Left hindlimb (tissue), 1 donor: ENCODE results near the gene BORCS5.
A peak's percentile ranks its signal among the peaks of the same experiment; 100 is the strongest.
"Not testable (repeated sequence)": the region's sequence is repeated elsewhere in the genome, so short reads cannot be mapped to it uniquely, and the experiment has no call there.

Source experiments
- DNase-seq: peaks from one replicate; pipeline ENCODE4 v3.0.0-alpha.2; 2018

The BORCS5 gene

DNA sequence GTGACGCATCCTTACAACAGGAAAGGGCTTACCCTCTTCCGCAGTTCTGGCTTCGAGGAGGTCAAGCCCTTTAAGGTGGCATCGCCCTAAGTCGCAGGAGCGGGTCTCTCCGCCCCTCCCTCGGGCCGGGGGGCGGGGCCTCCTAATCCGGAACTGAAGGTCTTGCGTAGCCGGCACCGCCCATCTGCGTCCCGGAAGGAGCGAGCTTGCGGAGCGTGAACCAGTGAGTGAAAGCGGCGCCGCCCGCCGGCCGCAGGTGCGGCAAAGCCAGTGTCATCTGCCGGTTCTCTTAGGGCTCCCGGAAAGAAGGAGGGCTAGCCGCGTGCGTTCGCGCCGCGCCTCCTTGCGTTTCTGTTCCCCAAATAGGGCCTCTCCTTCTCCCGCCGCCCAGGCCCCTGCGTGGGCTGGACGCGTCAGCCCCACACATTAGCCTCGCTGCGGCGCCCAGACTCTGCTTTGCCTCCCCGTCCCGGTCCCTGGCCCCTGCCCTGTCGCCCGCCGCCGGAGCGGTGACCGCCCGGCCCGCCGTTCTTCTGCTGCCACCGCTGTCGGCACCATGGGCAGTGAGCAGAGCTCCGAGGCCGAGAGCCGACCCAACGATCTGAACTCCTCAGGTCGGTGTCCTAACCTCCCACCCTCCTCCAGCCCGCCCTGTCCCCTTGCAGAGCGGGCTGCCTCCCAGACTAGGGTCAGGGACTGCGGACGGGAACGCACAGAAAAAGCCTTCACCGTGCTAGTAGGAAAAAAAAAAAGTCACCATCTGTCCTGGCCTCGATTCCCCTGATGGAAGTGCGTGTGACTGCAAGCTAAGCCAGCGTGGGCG, at the start of gene BORCS5:
TSS of gene BORCS5 (plus strand) at position 183 of the 823 bp plus-strand sequence. CDS start at position 557, 374 bp downstream.
- DNase-seq, result peak; percentile 95

- DNase-seq, result not testable (repeated sequence)
Measured at GRCh38 chr12:12310695-12311094, 46.2 kb upstream of the BORCS5 start.

- DNase-seq, result no peak
Measured at GRCh38 chr12:12315838-12316237, 41.0 kb upstream of the BORCS5 start.

DNA sequence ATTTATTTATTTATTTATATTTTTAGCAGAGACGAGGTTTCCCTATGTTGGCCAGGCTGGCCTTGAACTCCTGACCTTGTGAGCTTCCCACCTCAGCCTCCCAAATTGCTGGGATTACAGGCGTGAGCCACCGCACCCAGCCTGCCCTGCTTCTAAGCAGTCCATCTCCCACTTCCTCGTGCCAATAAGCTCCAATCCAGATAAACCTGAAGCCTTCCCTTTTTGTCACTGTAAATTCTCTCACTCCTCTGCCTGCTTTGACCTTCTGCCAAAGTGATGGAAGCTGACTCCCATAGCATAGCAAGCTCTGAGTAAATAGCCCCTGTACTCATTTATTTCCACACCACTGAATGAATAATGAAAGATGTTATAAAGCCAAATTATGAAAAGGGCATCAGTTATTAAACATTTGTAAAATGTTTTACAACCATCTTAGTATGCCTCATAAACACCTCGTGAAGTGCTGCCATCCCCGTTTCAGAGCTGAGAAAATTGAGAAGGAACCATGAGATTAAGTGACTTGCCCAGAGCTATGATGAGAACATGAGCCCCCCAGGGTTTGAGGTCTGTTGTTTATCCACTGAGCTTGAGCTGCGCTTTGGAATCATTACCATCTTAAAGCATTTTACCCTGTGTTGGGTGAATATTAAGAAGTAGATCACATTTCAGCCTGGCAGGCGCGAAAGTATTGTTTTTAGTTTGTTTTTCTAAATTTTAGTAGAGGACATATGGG, 37.3 kb upstream of the BORCS5 start:
- DNase-seq, result peak; percentile 45

- no peak for DNase-seq
Measured at GRCh38 chr12:12323118-12323517, 33.8 kb upstream of the BORCS5 start.

DNA sequence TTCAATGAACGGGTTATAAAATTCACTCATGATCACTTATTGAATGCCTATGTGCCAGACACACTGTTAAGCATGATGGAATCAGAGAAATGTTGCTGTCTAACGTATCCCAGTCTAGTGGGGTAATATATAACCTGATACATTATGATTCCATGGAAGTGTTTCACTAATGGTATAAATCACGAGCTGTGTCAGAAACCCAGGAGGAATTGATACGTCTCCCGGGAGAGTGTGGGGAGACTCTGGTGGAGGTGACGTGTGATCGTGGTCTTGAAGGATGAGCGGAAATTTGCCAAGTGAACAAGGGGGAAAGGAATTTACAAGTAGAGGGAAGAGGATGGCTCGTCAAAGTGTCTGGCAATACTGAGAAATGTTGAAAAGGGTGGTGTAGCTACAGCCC, 33.3 kb upstream of the BORCS5 start:
- DNase-seq, result no peak

GRCh38 chr12:12326262-12326661, 30.6 kb upstream of the BORCS5 start:
- DNase-seq, result no peak

- DNase-seq, result no peak
Measured at GRCh38 chr12:12327802-12328201, 29.1 kb upstream of the BORCS5 start.

- no peak for DNase-seq
Measured at GRCh38 chr12:12331244-12331771, 25.6 kb upstream of the BORCS5 start.

DNA sequence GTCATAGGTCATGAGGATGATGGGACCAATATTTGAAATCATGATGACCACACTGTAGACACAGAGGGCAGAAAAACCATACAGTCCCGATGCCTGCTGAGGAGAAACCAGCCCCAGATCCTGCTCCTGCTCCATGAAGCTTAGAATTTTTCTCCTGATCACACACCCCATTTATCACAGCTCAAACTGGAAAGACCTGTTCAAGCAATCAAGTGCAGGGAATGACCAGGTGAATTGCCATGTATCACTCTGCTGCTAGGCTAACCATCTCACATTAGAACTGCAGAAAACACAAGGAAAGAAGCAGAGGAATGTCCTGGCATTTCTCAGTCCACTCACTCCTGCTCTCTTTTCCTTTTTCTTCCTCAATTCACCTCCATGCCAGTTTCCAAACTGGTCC, 25.0 kb upstream of the BORCS5 start:
- DNase-seq, result no peak

GRCh38 chr12:12333407-12334366, 23.2 kb upstream of the BORCS5 start:
- no peak for DNase-seq

- DNase-seq, result no peak
Measured at GRCh38 chr12:12334367-12335040, 22.4 kb upstream of the BORCS5 start.

DNA sequence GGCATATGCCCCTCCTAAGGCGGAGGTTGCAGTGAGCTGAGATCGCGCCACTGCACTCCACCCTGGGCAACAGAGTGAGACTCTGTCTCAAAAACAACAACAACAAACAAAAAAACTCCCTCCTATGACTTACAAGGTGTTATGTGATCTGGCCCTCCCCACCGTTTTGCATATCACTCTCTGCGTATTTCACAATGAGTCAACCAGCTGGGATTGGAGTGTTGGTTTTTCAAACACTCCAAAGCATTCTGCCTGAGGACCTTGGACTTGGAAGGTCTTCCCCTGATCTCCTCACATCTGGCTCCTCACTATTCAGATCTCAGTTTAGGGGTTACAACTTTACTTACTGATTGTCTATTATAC, 20.8 kb upstream of the BORCS5 start:
- no peak for DNase-seq

DNA sequence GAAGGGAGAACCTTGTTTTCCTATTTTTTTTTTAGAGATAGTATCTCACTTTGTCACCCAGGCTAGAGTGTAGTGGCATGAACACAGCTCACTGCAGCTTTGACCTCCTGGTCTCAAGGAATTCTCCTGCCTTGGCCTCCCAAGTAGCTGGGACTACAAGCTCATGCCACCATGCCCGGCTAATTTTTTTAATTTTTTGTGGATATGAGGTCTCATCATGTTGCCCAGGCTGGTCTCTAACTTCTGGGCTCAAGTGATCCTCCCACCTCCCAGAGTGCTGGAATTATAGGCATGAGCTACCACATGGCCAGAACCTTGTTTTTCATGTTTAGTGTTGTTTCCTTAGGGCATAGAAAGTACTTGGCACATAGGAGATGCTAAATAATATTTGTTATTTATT, 20.4 kb upstream of the BORCS5 start:
- DNase-seq, result no peak

GRCh38 chr12:12338527-12339168, 18.2 kb upstream of the BORCS5 start:
- no peak for DNase-seq

DNA sequence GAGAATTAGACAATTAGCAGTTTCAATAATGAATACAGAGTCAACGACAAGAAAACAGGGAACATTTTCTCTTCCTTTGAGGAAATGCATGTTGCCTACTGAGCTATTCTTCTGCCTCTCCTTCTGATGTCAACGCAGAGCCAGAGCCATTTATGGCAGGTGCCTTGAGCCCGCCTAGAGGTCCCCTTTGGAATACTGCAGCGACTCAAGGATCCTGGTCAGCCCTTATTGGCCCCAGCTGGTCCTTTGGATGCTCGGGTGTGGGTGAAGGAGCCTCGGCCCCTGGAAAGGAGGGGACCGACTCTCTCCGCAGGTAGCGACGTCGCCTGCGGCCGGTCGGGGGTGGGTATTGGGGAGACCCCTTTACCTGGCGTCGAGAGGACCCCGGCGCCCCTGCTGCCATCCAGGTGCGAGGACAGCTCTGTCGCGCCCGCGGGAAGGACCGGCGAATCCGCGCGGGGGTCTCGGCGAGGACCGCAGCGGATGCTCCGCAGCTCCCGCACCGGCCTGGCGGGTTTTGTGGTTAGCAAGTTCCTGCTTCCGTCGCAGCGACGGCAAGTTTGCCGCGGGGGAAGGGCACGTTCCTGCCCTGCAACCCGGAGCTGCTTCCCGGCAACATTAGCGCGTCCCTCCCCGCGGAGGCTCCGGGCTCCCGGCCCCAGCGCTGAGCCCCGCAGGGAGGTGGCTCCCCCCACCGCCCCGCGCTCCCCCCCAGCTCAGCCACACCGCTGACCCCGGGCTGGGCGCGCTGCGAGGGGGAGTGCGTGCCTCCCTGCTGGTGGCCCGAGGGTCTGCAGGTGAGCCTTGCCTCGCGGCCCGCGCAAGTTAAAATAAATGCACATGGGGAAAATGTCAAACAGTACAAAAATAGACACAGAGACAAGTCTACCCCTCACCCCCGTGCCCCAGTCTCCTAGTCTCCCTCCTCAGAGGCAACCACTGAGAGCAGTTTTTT, 6.9 kb upstream of the BORCS5 start, which contains the start of gene MANSC1:
TSS of gene MANSC1 (minus strand) at position 532 of the 955 bp plus-strand sequence. CDS start 6,928 bp downstream, outside the sequence.
- peak; percentile 61 for DNase-seq

DNA sequence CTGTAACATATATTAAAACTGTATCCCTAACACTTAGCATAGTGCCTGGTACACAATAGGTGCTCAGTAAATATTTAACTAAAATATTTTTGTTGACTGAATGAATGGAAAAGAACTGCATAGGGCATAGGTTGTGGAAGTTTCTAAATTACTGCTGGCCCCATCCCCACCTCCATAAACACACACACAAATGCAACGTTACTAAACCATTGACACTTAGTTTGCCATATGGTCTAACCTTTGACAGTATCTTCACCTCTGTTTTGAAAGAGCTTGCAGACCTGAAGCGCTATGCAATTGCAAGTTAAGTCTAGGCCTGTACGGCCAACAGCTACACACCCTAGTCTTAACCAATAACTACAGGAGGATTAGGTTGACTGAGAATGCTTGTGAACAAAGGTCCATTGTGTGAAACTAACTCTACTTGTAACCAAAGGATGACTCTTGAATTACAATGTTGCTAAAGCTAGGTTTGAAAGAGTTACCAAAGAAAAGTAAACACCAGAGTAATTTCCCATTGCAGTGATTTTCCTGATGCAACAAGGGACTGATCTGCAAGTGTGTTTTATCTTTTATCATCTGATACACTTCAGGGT, 5.9 kb upstream of the BORCS5 start:
- DNase-seq, result no peak

DNA sequence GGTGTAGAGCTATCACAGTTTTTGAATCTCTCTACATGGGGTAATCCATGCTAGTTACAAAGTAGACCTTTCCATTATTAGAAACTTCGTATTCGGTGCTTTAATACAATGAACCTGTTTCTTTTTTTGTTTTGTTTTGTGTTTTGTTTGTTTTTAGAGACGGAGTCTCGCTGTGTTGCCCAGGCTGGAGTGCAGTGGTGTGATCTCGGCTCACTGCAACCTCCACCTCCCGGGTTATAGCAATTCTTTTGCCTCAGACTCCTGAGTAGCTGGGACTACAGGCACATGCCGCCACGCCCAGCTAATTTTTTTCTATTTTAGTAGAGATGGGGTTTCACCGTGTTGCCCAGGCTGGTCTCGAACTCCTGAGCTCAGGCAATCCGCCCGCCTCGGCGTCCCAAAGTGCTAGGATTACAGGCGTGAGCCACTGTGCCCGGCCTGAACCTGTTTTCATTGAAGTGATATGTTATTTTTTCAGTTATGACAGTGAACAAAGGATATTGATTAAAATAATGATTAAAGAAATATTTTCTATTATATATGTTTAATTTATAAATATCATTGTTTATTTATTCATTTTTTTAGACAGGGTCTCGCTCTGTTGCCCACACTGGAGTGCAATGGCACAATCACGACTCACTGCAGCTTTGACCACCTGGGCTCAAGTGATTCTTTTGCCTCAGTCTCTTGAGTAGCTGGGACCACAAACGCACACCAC, 5.3 kb upstream of the BORCS5 start:
- DNase-seq, result not testable (repeated sequence)

DNA sequence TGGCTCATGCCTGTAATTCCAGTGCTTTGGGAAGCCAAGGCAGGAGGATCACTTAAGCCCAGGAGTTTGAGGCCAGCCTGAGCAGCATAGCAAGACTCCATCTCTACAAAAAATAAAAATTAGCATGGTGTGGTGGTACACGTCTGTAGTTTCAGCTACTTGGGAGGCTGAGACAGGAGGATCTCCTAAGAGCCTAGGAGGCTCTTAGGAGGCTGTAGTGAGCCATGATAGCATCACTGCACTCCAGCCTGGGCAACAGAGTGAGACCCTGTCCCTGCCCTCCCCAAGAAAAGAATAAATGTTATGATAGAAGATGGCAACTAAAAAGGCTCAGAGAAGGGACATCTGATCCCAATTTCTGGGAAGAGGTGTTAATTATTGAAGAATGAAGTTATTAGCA, 3.6 kb upstream of the BORCS5 start:
- DNase-seq, result no peak
